HEK293 (cell line): ENCODE measurements around the gene SMIM7.

Experiments
- CTCF ChIA-PET: fragments of 350-600 bp; formaldehyde crosslinking; extraction: SDS; loops from one replicate; lab custom pipeline; 2021; ENCODE audit warnings: antibody characterized with exemption; lab: Yijun Ruan, JAX
- POLR2A ChIA-PET: fragments of 300-600 bp; formaldehyde crosslinking; extraction: SDS; loops from one replicate; lab custom pipeline; 2020; ENCODE audit warnings: antibody characterized with exemption, inconsistent platforms; lab: Yijun Ruan, JAX
- H3K27ac ChIP-seq: fragments of 200-500 bp; sonication (Bioruptor generic); 2 replicates; pipeline ENCODE4 v1.5.1; 2014; ENCODE audit warnings: low read depth, low read length, control low read depth, inconsistent platforms; ENCODE audit errors: extremely low read depth
- H3K36me3 ChIP-seq, 2 experiments: fragments of 200-500 bp in 1 of 2; sonication (Bioruptor generic) in 1 of 2; 1 replicate in 1 of 2; 2 replicates in 1 of 2; pipeline ENCODE4 v1.5.1; 2014 to 2017; ENCODE audit warnings: inconsistent platforms in 2 of 2, low read length in 2 of 2; ENCODE audit not compliant: control insufficient read depth in 2 of 2, insufficient read depth in 1 of 2
- H3K4me1 ChIP-seq: fragments of 200-500 bp; sonication (Bioruptor generic); 2 replicates; pipeline ENCODE4 v1.5.1; 2014; ENCODE audit warnings: mild to moderate bottlenecking, low read length, inconsistent platforms; ENCODE audit not compliant: control insufficient read depth, insufficient read depth
- H3K4me3 ChIP-seq: 2 replicates; pipeline ENCODE4 v1.5.1; 2011; ENCODE audit warnings: low read depth, mild to moderate bottlenecking, control low read depth, low read length, moderate library complexity
- H3K9me3 ChIP-seq: fragments of 200-500 bp; sonication (Bioruptor generic); 2 replicates; pipeline ENCODE4 v1.5.1; 2014; ENCODE audit warnings: low read depth, low read length, inconsistent platforms; ENCODE audit not compliant: control insufficient read depth, insufficient read depth
- KLF10 ChIP-seq: fragments of 450-650 bp; IDR thresholded peaks from 2 replicates; pipeline ENCODE4 v1.5.1; 2018; ENCODE audit warnings: missing biosample characterization, mild to moderate bottlenecking, missing genetic modification characterization
- KLF9 ChIP-seq: fragments of 450-650 bp; formaldehyde crosslinking; IDR thresholded peaks from 2 replicates; pipeline ENCODE4 v1.5.1; 2016; ENCODE audit warnings: missing biosample characterization, missing genetic modification characterization, low read depth
- MEIS1 ChIP-seq: sonication (generic); formaldehyde crosslinking; IDR thresholded peaks from 2 replicates; pipeline ENCODE4 v1.8.1; 2022; ENCODE audit warnings: missing genetic modification reagents, mild to moderate bottlenecking, borderline replicate concordance
- SP7 ChIP-seq: fragments of 450-650 bp; formaldehyde crosslinking; IDR thresholded peaks from 2 replicates; pipeline ENCODE4 v1.5.1; 2016; ENCODE audit warnings: missing biosample characterization, missing genetic modification characterization
- ZBTB21 ChIP-seq: fragments of 450-650 bp; formaldehyde crosslinking; IDR thresholded peaks from 2 replicates; pipeline ENCODE4 v1.5.1; 2017; ENCODE audit warnings: missing biosample characterization, missing genetic modification characterization
- ZFP3 ChIP-seq: fragments of 450-650 bp; formaldehyde crosslinking; IDR thresholded peaks from 2 replicates; pipeline ENCODE4 v1.5.1; 2016; ENCODE audit warnings: low read depth, missing biosample characterization, missing genetic modification characterization
- ZNF214 ChIP-seq: fragments of 450-650 bp; formaldehyde crosslinking; IDR thresholded peaks from 2 replicates; pipeline ENCODE4 v1.5.1; 2017; ENCODE audit warnings: missing biosample characterization, mild to moderate bottlenecking, missing genetic modification characterization, borderline replicate concordance
- ZNF501 ChIP-seq: fragments of 450-650 bp; formaldehyde crosslinking; IDR thresholded peaks from 2 replicates; pipeline ENCODE4 v1.5.1; 2016; ENCODE audit warnings: missing biosample characterization, missing genetic modification characterization
- TF ChIP-seq, protein P1 (sequence below): fragments of 450-650 bp; formaldehyde crosslinking; IDR thresholded peaks from 2 replicates; pipeline ENCODE4 v1.5.1; 2016; ENCODE audit warnings: missing biosample characterization, missing genetic modification characterization
- TF ChIP-seq, protein P2 (sequence below): fragments of 450-650 bp; formaldehyde crosslinking; optimal IDR thresholded peaks from 2 replicates; pipeline ENCODE3; 2016; ENCODE audit warnings: missing biosample characterization, mild to moderate bottlenecking, missing genetic modification characterization

SMIM7 gene

DNA sequence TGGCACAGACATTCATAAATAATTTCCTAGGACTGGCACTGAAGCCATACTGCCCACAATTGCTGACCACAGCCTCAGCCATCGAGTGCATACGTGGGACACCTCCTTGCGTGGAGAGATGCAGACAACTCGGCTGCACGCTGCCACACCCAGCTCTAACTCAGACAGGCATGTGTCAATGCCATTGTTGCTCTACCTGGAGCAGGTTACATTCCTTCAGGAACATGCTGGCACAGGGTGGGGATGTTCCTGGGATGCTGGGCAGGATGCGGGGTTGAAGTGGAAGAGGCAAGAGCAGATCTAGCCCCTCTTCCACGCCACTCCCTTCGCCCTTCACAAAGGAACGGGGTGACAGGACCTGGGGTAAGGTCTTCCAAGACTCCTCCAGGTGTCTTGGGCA, 63.5 kb downstream of the SMIM7 start:
- CTCF ChIA-PET, result no interaction called here
- POLR2A ChIA-PET, result no interaction called here
- TF ChIP-seq ZNF501 (no peak), KLF10 (tag by site-specific recombination) (no peak), SP7 (tag by site-specific recombination) (no peak), KLF9 (tag by site-specific recombination) (no peak), ZNF214 (tag by site-specific recombination) (no peak), ZFP3 (tag by site-specific recombination) (no peak), ZBTB21 (tag by site-specific recombination) (no peak), MEIS1 (CRISPR knock-in tag) (no peak)
- TF ChIP-seq, protein P1, sequence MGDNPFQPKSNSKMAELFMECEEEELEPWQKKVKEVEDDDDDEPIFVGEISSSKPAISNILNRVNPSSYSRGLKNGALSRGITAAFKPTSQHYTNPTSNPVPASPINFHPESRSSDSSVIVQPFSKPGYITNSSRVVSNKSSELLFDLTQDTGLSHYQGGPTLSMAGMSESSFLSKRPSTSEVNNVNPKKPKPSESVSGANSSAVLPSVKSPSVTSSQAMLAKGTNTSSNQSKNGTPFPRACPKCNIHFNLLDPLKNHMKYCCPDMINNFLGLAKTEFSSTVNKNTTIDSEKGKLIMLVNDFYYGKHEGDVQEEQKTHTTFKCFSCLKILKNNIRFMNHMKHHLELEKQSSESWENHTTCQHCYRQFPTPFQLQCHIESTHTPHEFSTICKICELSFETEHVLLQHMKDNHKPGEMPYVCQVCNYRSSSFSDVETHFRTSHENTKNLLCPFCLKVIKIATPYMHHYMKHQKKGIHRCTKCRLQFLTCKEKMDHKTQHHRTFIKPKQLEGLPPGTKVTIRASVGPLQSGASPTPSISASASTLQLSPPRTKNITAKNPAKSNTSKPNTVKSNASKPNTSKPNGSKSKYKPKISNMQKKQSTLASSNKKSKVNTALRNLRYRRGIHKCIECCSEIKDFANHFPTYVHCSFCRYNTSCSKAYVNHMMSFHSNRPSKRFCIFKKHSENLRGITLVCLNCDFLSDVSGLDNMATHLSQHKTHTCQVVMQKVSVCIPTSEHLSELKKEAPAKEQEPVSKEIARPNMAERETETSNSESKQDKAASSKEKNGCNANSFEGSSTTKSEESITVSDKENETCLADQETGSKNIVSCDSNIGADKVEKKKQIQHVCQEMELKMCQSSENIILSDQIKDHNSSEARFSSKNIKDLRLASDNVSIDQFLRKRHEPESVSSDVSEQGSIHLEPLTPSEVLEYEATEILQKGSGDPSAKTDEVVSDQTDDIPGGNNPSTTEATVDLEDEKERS, result no peak
- TF ChIP-seq, protein P2, sequence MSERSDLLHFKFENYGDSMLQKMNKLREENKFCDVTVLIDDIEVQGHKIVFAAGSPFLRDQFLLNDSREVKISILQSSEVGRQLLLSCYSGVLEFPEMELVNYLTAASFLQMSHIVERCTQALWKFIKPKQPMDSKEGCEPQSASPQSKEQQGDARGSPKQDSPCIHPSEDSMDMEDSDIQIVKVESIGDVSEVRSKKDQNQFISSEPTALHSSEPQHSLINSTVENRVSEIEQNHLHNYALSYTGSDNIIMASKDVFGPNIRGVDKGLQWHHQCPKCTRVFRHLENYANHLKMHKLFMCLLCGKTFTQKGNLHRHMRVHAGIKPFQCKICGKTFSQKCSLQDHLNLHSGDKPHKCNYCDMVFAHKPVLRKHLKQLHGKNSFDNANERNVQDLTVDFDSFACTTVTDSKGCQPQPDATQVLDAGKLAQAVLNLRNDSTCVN (tag by site-specific recombination), result no peak
- no peaks in the 10 kb centered on the region for H3K4me1 ChIP-seq
- no peak overlapping the region for H3K4me3 ChIP-seq
- no peaks in the 10 kb centered on the region for H3K36me3 ChIP-seq
- no peaks in the 10 kb centered on the region for H3K9me3 ChIP-seq
- H3K27ac ChIP-seq, result no peak overlapping the region
